Activated CD4-positive, alpha-beta T cell treated with anti-CD3 and anti-CD28 coated beads, Interleukin-2, amount 10 ng/mL, durations not matched to agents 24 days and 14 days (primary cell): ENCODE measurements around the gene IGIP. TPM values are rescaled to one million over a fixed set of nuclear protein-coding genes. Genes with fewer than 3 reads are reported as not detected.

ENCODE experiments used
- DNase-seq: peaks from one replicate; pipeline ENCODE4 v3.0.0; 2022
- H3K27ac Mint-ChIP-seq: one replicate; pipeline ENCODE4 v1.8.0; 2022; ENCODE audit warnings: mild to moderate bottlenecking, mixed read lengths
- H3K27me3 Mint-ChIP-seq: one replicate; pipeline ENCODE4 v1.8.0; 2022; ENCODE audit warnings: mixed read lengths
- H3K36me3 Mint-ChIP-seq: one replicate; pipeline ENCODE4 v1.8.0; 2022; ENCODE audit warnings: low read depth, mild to moderate bottlenecking, mixed read lengths
- H3K4me1 Mint-ChIP-seq: one replicate; pipeline ENCODE4 v1.8.0; 2021; ENCODE audit warnings: mixed read lengths
- H3K4me3 Mint-ChIP-seq: one replicate; pipeline ENCODE4 v1.8.0; 2022; ENCODE audit warnings: mild to moderate bottlenecking, moderate library complexity, mixed read lengths
- H3K9me3 Mint-ChIP-seq: one replicate; pipeline ENCODE4 v1.8.0; 2021; ENCODE audit warnings: mixed read lengths
- intact Hi-C: fragments of 100-400 bp; cut with micrococcal nuclease; formaldehyde crosslinking; loops from one replicate; pipeline ENCODE4 v1.15.1; 2023
- total RNA-seq: library from RNA; stranded (reverse); gene quantifications from 2 replicates; pipeline ENCODE4 v1.2.3, GENCODE V29; 2022

The IGIP gene
- total RNA-seq, 1 donor from 2014 or later = 2.8 TPM

DNA sequence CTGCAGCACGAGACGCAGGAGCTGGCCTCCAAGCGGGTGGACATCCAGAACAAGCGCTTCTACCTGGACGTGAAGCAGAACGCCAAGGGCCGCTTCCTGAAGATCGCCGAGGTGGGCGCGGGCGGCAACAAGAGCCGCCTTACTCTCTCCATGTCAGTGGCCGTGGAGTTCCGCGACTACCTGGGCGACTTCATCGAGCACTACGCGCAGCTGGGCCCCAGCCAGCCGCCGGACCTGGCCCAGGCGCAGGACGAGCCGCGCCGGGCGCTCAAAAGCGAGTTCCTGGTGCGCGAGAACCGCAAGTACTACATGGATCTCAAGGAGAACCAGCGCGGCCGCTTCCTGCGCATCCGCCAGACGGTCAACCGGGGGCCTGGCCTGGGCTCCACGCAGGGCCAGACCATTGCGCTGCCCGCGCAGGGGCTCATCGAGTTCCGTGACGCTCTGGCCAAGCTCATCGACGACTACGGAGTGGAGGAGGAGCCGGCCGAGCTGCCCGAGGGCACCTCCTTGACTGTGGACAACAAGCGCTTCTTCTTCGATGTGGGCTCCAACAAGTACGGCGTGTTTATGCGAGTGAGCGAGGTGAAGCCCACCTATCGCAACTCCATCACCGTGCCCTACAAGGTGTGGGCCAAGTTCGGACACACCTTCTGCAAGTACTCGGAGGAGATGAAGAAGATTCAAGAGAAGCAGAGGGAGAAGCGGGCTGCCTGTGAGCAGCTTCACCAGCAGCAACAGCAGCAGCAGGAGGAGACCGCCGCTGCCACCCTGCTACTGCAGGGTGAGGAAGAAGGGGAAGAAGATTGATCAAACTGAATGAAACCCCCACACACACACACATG lies 11.2 kb upstream of the IGIP start:
- intact Hi-C loops = loop anchor here (2.0 to 10.0 kb wide), 5 partner anchors 16 to 590 kb away; partner anchors contain the start of genes SRA1 and ZMAT2
- peak overlapping the region; percentile 96 for H3K27ac Mint-ChIP-seq
- peak overlapping the region; percentile 92 for H3K4me3 Mint-ChIP-seq

DNA sequence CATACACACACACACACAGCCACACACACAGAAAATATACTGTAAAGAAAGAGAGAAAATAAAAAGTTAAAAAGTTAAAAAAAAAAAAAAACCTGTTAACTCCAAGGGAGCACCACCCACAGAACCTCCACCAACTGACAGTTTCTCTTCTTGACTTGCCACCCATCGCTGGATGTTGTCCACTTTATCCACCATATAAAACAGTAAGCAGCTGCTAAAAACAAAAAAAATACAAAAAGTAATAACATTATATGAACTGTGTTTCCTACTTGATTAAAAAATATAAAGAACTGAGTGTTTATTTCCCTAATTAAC lies 10.6 kb upstream of the IGIP start:
- no peak for DNase-seq
- peaks cover 13% of the 10 kb centered on the region for H3K36me3 Mint-ChIP-seq
- peak overlapping the region; percentile 92 for H3K4me3 Mint-ChIP-seq
- peaks cover 50% of the 10 kb centered on the region for H3K4me1 Mint-ChIP-seq
- no peaks in the 10 kb centered on the region for H3K9me3 Mint-ChIP-seq
- peak overlapping the region; percentile 96 for H3K27ac Mint-ChIP-seq
- intact Hi-C loops = loop anchor here (2.0 to 10.0 kb wide), 4 partner anchors 16 to 590 kb away; partner anchors contain the start of gene ZMAT2
- H3K27me3 Mint-ChIP-seq = peaks cover 26% of the 10 kb centered on the region

More for the DNA sequence above, 11.2 kb upstream of the IGIP start:
- Mint-ChIP-seq H3K4me1 (peaks cover 51% of the 10 kb centered on the region), H3K9me3 (no peaks in the 10 kb centered on the region), H3K27me3 (peaks cover 29% of the 10 kb centered on the region), H3K36me3 (peaks cover 14% of the 10 kb centered on the region)
- peak; percentile 84 for DNase-seq

DNA sequence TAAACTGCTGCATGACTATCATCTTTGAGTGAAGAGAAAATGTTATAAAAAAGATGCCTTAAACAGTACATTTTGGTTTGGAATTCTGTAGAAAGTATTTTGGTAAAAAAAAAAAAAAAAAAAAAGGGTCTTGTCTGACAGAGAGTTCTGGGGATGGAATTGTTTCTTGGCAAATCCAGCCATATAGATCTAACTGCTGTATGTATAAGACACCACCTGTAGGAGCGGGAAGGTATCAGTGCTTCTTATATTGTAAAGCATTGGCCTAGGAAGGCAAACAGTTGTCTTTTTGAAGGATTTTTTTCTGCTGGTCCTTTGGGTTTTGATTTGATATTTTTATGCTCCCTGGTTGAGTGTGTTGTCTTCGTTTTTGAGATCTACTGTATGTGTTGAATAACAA lies 9.0 kb upstream of the IGIP start:
- H3K27ac Mint-ChIP-seq = no peak overlapping the region
- peaks cover 16% of the 10 kb centered on the region for H3K27me3 Mint-ChIP-seq
- intact Hi-C loops = loop anchor here (10.0 kb wide), 2 partner anchors 372 to 588 kb away; partner anchors contain the start of gene ZMAT2
- peaks cover 13% of the 10 kb centered on the region for H3K36me3 Mint-ChIP-seq
- H3K9me3 Mint-ChIP-seq = no peaks in the 10 kb centered on the region
- no peak for DNase-seq
- peak overlapping the region; percentile 26 for H3K4me3 Mint-ChIP-seq
- peaks cover 45% of the 10 kb centered on the region for H3K4me1 Mint-ChIP-seq

DNA sequence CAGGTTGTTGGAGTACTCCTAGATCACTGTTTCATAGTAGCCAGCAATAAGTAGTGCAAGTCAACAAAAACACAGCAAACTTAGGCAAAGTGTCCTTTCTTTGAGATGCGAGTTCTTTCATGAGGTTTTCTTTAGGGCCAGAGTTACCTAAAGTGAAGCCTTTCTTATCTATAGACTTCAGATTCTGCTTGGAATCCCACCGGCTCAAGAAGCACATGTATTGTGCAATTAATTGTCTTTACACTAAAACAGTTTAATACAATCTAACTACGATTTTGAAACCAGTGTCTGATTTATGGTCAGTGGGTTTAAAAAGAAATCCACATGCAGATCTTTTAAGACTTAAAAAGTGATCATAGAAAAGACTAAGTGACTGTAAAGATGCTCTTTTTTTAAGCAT lies 8.2 kb upstream of the IGIP start:
- Mint-ChIP-seq H3K4me1 (peaks cover 38% of the 10 kb centered on the region), H3K4me3 (peak overlapping the region; percentile 26), H3K36me3 (peaks cover 13% of the 10 kb centered on the region), H3K27ac (no peak overlapping the region), H3K27me3 (peaks cover 9% of the 10 kb centered on the region), H3K9me3 (no peaks in the 10 kb centered on the region)
- peak; percentile 25 for DNase-seq
- intact Hi-C loops = loop anchor here (10.0 kb wide), 2 partner anchors 373 to 587 kb away; partner anchors contain the start of gene ZMAT2

DNA sequence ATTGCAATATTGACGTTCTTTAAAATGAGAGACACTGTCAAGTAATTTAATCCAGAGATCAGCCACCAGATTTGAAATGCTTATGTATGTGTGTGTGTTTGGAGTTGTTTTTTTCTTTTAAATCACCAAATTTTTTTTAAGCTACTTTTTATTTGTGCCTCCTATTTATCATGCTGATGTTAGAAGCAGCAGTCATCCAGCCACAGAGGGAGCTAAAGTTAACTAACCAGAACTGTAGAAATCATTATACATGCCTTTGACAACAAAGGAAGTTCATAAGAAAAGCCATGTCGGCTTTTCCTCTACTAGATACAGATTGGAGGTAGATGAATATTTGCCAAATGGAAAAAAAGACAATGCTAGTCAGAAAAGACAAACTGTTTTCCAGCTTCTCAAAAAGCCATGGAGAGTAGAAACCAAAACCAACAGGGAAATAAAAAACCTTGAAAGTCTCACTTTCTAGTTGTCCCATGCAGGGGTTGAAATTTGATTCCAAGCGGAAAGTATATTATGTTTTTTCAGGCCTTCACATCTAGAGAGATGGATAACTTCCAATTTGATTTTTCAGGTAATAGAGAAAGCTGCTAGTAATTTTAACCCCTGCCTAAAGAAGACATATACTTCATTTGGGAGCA lies 7.3 kb upstream of the IGIP start:
- H3K9me3 Mint-ChIP-seq = no peaks in the 10 kb centered on the region
- peaks cover 36% of the 10 kb centered on the region for H3K4me1 Mint-ChIP-seq
- peaks cover 5% of the 10 kb centered on the region for H3K27me3 Mint-ChIP-seq
- H3K36me3 Mint-ChIP-seq = peaks cover 13% of the 10 kb centered on the region
- H3K4me3 Mint-ChIP-seq = peak overlapping the region; percentile 28
- DNase-seq = peak; percentile 42
- H3K27ac Mint-ChIP-seq = no peak overlapping the region
- intact Hi-C loops = loop anchor here (1.0 to 10.0 kb wide), 3 partner anchors 10 to 586 kb away; partner anchors contain the start of gene ZMAT2

DNA sequence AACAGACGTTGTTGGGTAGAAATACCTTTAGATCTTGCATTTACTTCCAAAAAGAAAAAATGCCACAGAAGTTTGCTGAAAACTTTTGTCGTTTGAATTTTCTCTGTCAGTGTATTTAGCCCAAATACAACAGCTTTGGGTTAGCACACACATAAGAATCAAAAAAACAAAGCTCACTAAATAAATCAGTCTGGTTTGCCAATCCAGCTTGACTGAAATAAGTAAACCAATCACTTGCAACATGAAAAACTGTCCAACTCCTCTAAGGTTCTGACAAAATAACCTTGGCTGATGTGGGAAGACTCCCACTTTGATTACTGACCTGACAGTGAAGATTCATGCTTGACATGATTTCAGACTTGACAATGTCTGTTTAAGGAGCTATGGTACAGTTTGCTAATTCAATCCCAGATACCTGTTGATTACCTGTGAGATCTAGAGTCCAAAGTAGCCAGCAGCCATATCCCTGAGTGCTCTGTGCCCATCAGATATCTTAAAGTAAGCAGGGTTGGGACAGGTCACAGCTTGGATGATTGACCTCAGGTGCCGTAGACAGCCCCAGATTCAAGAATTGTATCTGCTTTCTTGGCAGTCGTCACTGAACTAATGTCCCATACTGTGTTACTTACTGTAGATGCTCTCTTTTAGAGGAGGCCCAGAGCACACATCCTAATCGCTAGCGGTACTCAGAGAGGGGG lies 727 bp downstream of the IGIP start:
- H3K9me3 Mint-ChIP-seq = no peaks in the 10 kb centered on the region
- peaks cover 12% of the 10 kb centered on the region for H3K4me1 Mint-ChIP-seq
- intact Hi-C loops = no loop called here
- peak; percentile 49 for DNase-seq
- H3K36me3 Mint-ChIP-seq = no peaks in the 10 kb centered on the region
- H3K27me3 Mint-ChIP-seq = peaks cover 11% of the 10 kb centered on the region
- H3K4me3 Mint-ChIP-seq = no peak overlapping the region
- H3K27ac Mint-ChIP-seq = no peak overlapping the region

DNA sequence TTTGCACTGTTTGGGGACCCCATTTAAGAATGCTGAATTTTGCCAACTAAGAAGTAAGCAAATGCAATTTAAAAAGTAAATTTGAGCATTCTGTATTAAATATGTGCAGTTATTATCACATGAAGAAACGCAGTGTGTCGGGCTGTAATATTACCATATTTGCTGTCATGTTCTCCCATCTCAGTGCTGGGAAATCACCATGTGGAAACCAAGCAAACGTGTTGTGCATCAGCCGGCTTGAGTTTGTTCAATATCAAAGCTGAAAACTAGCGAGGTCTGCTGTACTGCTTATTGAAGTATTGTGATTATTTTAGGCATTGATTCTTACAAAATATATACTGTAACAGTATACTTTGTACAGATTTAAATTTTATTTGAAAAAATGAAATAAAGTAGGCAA lies 2.6 kb downstream of the IGIP start:
- Mint-ChIP-seq H3K4me3 (no peak overlapping the region), H3K27ac (no peak overlapping the region), H3K4me1 (peaks cover 22% of the 10 kb centered on the region), H3K9me3 (no peaks in the 10 kb centered on the region), H3K27me3 (peaks cover 11% of the 10 kb centered on the region), H3K36me3 (no peaks in the 10 kb centered on the region)
- intact Hi-C loops = no loop called here
- peak; percentile 29 for DNase-seq

DNA sequence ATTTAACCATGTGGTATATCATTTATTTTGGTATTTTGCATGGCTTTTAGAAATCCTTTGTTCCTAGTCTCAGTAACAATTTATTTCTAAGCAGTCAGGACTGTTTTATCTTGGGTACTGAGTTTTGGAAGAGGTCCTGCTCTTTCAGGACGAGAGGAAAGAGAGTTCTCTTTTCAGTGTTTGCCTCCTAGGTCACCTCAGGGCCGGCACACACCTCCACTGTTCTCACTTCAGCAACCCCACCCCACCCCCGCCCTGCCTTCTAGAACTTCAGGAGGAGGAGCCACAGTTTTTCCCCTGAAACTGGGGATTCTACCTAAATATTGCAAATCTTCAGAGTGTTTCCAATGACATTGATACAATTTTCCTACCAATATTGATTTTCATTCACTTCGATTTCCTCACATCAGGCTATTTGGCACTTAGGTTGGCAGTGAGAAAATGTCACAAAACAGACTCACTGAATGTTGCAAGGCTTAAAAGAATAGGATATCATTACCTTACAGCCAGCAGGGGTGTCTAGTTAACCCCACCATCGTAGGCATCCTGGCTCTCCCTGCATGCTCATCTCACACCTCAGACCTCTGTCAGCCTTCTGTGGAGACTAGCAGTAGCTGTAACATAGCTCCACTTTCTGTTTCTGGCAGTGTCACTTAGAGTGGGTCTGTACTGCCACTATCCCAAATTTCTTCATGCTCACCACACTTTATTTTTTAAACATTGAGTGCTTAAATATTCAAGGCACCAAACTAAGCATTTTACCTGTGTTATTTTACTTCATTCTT lies 5.4 kb downstream of the IGIP start:
- H3K4me1 Mint-ChIP-seq = peaks cover 24% of the 10 kb centered on the region
- intact Hi-C loops = loop anchor here (2.0 kb wide), 1 partner anchor 16 kb away; the partner anchor contains the start of gene PURA
- H3K4me3 Mint-ChIP-seq = no peak overlapping the region
- H3K27ac Mint-ChIP-seq = no peak overlapping the region
- peaks cover 4% of the 10 kb centered on the region for H3K27me3 Mint-ChIP-seq
- peak; percentile 44 for DNase-seq
- H3K9me3 Mint-ChIP-seq = no peaks in the 10 kb centered on the region
- H3K36me3 Mint-ChIP-seq = no peaks in the 10 kb centered on the region

DNA sequence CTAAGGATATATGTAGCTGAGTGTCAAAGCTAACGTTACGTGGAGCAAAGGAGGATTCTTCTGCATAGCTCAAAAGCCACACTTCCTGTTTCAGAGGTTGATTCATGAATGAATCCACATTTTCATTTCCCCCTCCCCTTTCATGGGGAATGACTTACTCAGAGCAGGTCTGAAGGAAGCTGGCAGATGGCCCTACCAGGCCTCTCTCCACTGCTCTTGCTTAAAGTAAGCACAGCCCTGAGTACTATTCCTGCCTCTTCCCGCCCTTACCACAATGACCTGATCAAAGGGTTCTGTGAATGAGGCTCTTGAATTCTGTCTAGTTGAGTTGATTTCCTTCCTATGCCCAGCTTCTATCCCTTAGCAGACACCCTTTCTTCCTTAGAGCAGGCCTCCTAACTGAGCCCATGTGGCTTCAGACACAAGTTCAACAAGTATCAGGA lies 6.3 kb downstream of the IGIP start:
- intact Hi-C loops = loop anchor here (2.0 kb wide), 1 partner anchor 17 kb away; the partner anchor contains the start of gene PURA
- H3K4me3 Mint-ChIP-seq = no peak overlapping the region
- peak; percentile 62 for DNase-seq

DNA sequence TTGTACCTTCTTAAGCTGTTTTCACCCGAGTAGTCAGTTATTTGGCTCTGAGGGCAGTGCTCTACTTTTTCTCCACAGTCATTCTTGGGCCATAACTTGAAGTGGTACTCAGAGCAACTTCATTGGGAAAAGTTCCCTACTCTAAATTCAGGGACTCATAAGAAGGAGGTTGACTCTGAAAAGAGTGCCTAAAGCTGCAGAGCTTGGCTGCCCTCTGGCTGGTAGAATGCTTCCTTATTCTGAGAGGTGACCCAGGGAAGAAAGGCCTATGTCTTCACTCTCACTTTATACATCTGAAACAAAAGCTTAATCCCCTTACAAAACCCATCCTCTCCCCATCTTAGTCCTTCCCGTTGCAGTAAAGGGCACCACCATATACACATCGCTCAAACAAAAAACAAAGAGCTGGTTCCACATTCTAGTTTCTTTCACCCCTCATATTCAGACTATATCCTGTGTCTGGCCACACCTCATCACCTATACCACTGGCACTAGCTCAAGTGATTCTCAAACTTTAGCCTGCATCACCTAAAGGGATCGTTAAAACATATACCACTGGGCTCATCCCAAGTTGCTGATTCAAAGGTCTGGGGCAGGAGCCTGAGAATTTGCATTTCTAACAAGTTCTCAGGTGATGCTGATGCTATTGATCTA lies 7.9 kb downstream of the IGIP start:
- H3K4me3 Mint-ChIP-seq = no peak overlapping the region
- H3K4me1 Mint-ChIP-seq = peaks cover 24% of the 10 kb centered on the region
- intact Hi-C loops = no loop called here
- DNase-seq = peak; percentile 31
- no peaks in the 10 kb centered on the region for H3K36me3 Mint-ChIP-seq
- H3K27me3 Mint-ChIP-seq = peaks cover 3% of the 10 kb centered on the region
- no peaks in the 10 kb centered on the region for H3K9me3 Mint-ChIP-seq
- no peak overlapping the region for H3K27ac Mint-ChIP-seq

More for the DNA sequence above, 6.3 kb downstream of the IGIP start:
- peaks cover 24% of the 10 kb centered on the region for H3K4me1 Mint-ChIP-seq
- H3K27ac Mint-ChIP-seq = no peak overlapping the region
- peaks cover 3% of the 10 kb centered on the region for H3K27me3 Mint-ChIP-seq
- no peaks in the 10 kb centered on the region for H3K36me3 Mint-ChIP-seq
- no peaks in the 10 kb centered on the region for H3K9me3 Mint-ChIP-seq

DNA sequence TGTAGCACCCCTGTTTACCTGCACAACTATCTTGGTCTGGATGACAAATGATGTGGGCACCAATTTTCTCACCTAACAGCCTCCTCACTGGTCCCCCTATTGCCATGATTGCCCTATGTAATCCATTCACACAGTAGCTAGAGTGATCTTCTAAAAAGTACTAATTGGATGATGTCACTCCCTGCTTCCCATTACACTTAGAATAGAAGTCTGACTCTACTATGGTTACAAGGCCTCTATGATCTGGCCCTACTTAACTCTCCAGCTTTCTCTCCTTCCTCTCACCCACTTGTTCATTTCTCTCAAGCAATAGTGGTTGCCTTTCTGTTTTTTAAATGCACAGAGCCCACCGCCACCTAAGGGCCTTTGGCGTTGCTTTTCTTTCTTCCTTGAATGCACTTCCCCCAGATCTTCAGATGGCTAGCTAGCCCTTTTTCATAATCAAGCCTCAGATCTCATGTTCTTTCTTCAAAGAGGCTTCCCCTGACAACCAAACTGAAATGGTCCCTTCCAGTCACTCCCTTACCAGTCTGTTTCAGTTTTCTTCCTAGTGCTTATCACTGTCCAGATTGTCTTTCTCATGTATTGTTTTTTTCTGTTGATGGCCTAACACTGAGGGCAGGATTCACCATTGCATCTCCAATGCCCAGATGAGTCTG lies 8.7 kb downstream of the IGIP start:
- peak; percentile 35 for DNase-seq
- Mint-ChIP-seq H3K9me3 (no peaks in the 10 kb centered on the region), H3K4me3 (no peak overlapping the region), H3K4me1 (peaks cover 24% of the 10 kb centered on the region), H3K36me3 (no peaks in the 10 kb centered on the region), H3K27me3 (peaks cover 3% of the 10 kb centered on the region), H3K27ac (no peak overlapping the region)
- intact Hi-C loops = no loop called here

DNA sequence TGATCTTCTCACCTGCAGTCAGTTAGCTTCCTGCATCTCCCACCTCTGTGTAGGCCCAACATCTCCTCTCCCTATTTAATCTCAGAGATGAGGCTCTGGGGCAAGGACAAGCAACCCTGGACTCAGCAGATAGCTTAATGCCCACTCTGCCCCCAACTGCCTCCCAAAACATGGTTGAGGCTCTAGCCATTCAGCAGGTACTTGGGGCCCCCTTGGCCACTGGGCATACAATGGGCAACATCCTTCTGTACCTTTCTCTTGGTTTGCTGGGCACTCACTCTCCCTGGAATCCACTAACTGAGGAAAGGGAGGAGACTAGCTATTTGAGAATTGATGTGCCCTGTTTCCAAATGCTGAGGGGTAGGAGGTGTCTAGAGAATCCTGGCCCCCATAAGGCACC lies 9.4 kb downstream of the IGIP start:
- no peaks in the 10 kb centered on the region for H3K36me3 Mint-ChIP-seq
- H3K27ac Mint-ChIP-seq = no peak overlapping the region
- H3K27me3 Mint-ChIP-seq = peaks cover 6% of the 10 kb centered on the region
- DNase-seq = no peak
- no peaks in the 10 kb centered on the region for H3K9me3 Mint-ChIP-seq
- intact Hi-C loops = no loop called here
- no peak overlapping the region for H3K4me3 Mint-ChIP-seq
- peaks cover 24% of the 10 kb centered on the region for H3K4me1 Mint-ChIP-seq
